ENCODE measurements around the gene LRPAP1.

The LRPAP1 gene

GRCh38 chr4:3482707-3483106 is 49.5 kb downstream of the LRPAP1 start:
- ChIA-PET POLR2A (no interaction called here), CTCF (interaction anchor here (6.0 kb wide), 1 partner anchor 137 kb away, joined by 134 read pairs; no protein-coding TSS in a partner anchor)
- no peak for TF ChIP-seq CTCF (IDR thresholded peaks at IDR 0.05; ENCODE audit: insufficient read depth, low read length, missing control alignments)
- no peak for DNase-seq (ENCODE audit: low read depth, low spot score)
- H3K4me3 ChIP-seq (ENCODE audit: low read depth, low read length), result no peak overlapping the region

DNA sequence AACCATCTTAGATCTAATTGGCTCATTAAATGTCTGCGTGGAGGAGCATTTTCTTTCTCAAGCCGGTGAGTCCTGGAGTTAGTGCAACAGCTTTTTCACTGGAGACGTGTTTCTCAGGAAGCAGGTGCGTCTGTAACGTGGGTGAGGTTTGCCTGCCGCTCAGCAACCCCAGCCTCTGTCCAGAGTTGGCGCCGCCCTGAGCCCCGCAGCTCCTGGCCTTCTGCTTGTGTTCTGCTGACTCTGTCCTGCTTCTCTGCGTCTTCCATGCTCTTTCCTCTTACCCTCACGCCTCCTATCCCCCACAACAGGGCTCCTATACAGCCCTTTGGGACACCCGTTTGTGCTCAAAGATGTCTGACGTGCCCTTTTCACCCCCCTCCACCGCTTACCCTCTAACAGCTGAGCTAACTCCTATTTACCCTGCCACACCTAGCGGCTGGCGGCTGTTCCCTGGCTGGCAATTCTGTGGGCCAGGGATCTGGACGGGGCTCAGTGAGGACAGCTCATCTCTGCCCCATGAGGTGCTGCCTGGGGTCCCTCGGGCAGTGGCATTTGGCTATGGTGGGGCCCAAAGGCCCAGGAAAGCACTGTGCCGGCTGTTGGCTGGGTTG is 50.3 kb downstream of the LRPAP1 start:
- ChIA-PET POLR2A (interaction anchor here (0.7 kb wide), 1 partner anchor 177 kb away, joined by 3 read pairs; no protein-coding TSS in a partner anchor), CTCF (interaction anchor here (0.6 to 6.0 kb wide), 25 partner anchors 10 to 701 kb away, joined by 3 to 134 read pairs (median 8); partner anchors contain the start of gene MSANTD1)
- H3K4me3 ChIP-seq (ENCODE audit: low read depth, low read length), result no peak overlapping the region
- DNase-seq (ENCODE audit: low read depth, low spot score), result no peak
- no peak for TF ChIP-seq CTCF (IDR thresholded peaks at IDR 0.05; ENCODE audit: insufficient read depth, low read length, missing control alignments)

- DNase-seq (ENCODE audit: low read depth, low spot score), result no peak
- CTCF ChIA-PET, result interaction anchor here (0.7 to 6.0 kb wide), 59 partner anchors 8 to 701 kb away, joined by 3 to 134 read pairs (median 4); partner anchors contain the start of genes DOK7 and MSANTD1
- no peak overlapping the region for H3K4me3 ChIP-seq (ENCODE audit: low read depth, low read length)
- POLR2A ChIA-PET, result interaction anchor here (0.7 kb wide), 1 partner anchor 176 kb away, joined by 3 read pairs; no protein-coding TSS in a partner anchor
- TF ChIP-seq CTCF (IDR thresholded peaks at IDR 0.05; ENCODE audit: insufficient read depth, low read length, missing control alignments), result no peak
These were observed 51.1 kb downstream of the LRPAP1 start for GRCh38 chr4:3481113-3481531.

DNA sequence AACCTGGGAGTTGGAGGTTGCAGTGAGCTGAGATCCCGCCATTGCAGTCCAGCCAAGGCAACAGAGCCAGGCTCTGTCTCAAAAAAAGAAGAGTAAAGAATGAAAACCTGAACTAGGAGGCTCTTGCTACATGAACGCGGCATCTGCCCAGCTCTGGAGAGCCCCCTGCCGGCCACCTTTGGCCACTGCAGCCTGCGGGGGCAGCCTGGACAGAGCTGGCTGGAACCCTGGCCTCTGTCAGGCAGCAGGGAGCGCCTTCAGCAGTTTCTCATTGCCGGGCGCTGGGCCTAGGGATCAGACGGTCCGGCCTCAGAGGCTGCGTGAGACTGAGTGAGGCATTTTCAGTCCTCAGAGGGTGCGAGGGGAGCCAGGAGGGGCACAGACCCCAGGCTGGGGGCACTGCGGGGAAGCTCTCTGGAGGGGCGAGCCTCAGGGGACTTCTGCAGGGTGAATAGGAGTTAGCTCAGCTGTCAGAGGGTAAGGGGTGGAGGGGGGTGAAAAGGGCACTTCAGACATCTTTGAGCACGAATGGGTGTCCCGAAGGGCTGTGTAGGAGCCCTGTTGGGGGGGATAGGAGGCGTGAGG is 51.6 kb downstream of the LRPAP1 start:
- no peak overlapping the region for H3K4me3 ChIP-seq (ENCODE audit: low read depth, low read length)
- peak; percentile 5 for DNase-seq (ENCODE audit: low read depth, low spot score)
- ChIA-PET POLR2A (no interaction called here), CTCF (interaction anchor here (0.7 to 6.0 kb wide), 62 partner anchors 9 to 702 kb away, joined by 3 to 134 read pairs (median 4); partner anchors contain the start of genes DOK7 and MSANTD1)
- TF ChIP-seq CTCF (IDR thresholded peaks at IDR 0.05; ENCODE audit: insufficient read depth, low read length, missing control alignments), result peak; percentile 99

GRCh38 chr4:3479358-3480101 is 52.7 kb downstream of the LRPAP1 start:
- no peak overlapping the region for H3K4me3 ChIP-seq (ENCODE audit: low read depth, low read length)
- POLR2A ChIA-PET, result no interaction called here
- no peak for TF ChIP-seq CTCF (IDR thresholded peaks at IDR 0.05; ENCODE audit: insufficient read depth, low read length, missing control alignments)
- no peak for DNase-seq (ENCODE audit: low read depth, low spot score)
- CTCF ChIA-PET, result interaction anchor here (0.7 to 6.0 kb wide), 34 partner anchors 8 to 470 kb away, joined by 3 to 134 read pairs (median 6); no protein-coding TSS in a partner anchor
